Skeletal muscle satellite cell (primary cell): ENCODE results near the gene DNAJB12.
A peak's percentile ranks its signal among the peaks of the same experiment; 100 is the strongest.
"Not testable (repeated sequence)": the region's sequence is repeated elsewhere in the genome, so short reads cannot be mapped to it uniquely, and the experiment has no call there.

ENCODE experiments used
- H3K27me3 ChIP-seq: 2 replicates; pipeline ENCODE4 v1.7.0; 2013; ENCODE audit warnings: low read length; ENCODE audit not compliant: control insufficient read depth, insufficient read depth
- H3K36me3 ChIP-seq: 2 replicates; pipeline ENCODE4 v1.7.0; 2013; ENCODE audit warnings: mild to moderate bottlenecking, control low read depth, low read length; ENCODE audit not compliant: insufficient read depth
- H3K4me1 ChIP-seq: 2 replicates; pipeline ENCODE4 v1.7.0; 2013; ENCODE audit warnings: low read length; ENCODE audit not compliant: control insufficient read depth, insufficient read depth
- H3K4me2 ChIP-seq: 2 replicates; pipeline ENCODE4 v1.7.0; 2013; ENCODE audit warnings: mild to moderate bottlenecking, low read length
- H3K4me3 ChIP-seq: 2 replicates; pipeline ENCODE4 v1.7.0; 2013; ENCODE audit warnings: low read length
- H3K9ac ChIP-seq: 2 replicates; pipeline ENCODE4 v1.7.0; 2013; ENCODE audit warnings: mild to moderate bottlenecking, low read depth, low read length, moderate library complexity
- H3K9me3 ChIP-seq: replicated peaks from 2 replicates; pipeline ENCODE4 v1.7.0; 2013; ENCODE audit warnings: mild to moderate bottlenecking, control low read depth, low read length

The DNAJB12 gene

DNA sequence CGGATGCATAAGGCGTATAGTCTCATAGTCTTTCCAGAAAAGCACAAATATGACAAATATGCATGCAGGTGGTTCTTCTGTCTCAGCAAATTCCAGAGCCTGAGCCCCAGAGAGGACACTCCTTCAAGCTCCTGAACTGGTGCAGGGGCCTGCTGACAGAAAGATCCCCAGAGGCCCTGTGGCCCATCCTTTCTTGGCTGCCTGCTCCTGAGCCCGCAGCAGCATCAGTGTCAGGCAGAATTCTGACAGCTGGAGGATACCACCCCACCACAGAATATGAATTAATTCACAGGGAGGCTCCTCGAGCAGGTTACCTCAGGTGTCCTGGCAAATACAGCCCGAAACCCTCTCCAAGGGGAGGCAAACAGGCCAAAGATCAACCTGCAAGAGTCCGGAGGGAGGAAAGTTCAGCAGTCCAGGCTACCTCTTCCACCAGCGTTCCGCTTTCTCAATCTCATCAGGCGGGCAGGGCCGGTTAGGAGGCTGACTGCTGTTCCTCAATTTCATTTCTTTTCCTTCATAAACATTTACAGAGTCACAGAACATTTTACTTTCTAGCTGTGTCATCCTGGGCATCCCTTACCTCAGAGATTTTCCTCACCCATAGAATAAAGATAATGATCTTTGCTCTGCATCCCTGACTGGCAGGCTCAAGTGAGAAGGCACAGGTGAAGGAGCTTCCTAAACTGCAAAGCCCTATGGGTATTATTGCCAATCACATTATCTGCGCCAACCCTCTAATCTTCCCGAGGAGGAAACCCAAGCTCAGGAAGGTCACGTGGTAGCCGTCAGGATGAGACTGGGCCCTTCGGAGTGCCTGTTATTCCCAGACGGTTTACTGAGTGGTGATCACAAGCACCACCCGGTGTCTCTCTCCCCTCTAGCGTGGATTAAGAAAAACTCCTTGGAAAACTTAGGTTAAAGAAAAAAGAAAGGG, 1.4 kb downstream of the DNAJB12 start:
- H3K9me3 ChIP-seq: no peaks in the 10 kb centered on the region
- peak overlapping the region; percentile 98 for H3K4me3 ChIP-seq
- peaks cover 22% of the 10 kb centered on the region for H3K36me3 ChIP-seq
- H3K4me2 ChIP-seq: peak overlapping the region; percentile 83
- peak overlapping the region; percentile 99 for H3K9ac ChIP-seq
- H3K27me3 ChIP-seq: no peaks in the 10 kb centered on the region
- peaks cover 13% of the 10 kb centered on the region for H3K4me1 ChIP-seq

DNA sequence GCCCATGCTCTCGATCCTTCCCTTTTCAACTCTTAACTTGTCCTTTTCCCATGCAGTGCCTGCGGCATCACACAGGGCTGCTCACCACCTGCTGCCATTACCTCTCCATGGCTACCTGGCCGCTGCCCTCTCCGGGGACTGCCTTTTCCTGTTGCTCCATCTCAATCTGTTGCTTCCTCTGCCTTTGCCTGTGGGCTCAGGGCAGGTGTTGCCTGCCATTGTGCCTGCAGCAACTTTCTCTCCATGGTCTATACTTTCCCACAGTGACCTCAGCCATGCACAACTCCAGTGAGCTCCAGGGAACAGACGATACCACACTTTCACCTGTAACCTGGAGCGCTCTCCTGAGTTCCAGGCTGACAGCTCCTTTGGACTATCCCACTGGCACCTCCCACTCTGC, 3.2 kb downstream of the DNAJB12 start:
- Histone ChIP-seq H3K27me3 (no peaks in the 10 kb centered on the region), H3K4me2 (no peak overlapping the region), H3K9ac (no peak overlapping the region), H3K4me3 (no peak overlapping the region), H3K36me3 (peaks cover 24% of the 10 kb centered on the region), H3K9me3 (no peaks in the 10 kb centered on the region), H3K4me1 (peaks cover 13% of the 10 kb centered on the region)

DNA sequence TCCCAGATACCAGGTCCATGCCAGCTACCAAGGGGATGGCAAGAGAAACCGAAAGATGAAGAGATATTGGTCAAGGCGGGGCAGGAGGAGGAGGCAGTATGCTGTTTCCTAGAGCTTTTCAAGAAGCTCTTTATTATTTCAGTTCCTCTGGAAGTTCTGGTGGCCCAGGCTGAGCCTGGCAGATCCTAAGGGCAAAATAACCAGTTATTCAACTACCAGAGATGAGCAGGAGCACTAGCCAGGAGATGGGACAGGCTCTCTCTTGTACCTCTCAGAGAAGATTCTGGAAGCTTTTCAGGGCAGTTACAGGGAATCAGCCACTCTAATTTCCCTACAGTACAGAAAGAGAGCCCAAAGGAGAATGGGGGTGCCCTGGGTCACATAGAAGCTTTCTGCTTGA, 5.3 kb downstream of the DNAJB12 start:
- no peak overlapping the region for H3K9ac ChIP-seq
- H3K9me3 ChIP-seq: no peaks in the 10 kb centered on the region
- peaks cover 26% of the 10 kb centered on the region for H3K36me3 ChIP-seq
- H3K4me2 ChIP-seq: no peak overlapping the region
- H3K27me3 ChIP-seq: no peaks in the 10 kb centered on the region
- no peak overlapping the region for H3K4me3 ChIP-seq
- H3K4me1 ChIP-seq: peaks cover 10% of the 10 kb centered on the region

DNA sequence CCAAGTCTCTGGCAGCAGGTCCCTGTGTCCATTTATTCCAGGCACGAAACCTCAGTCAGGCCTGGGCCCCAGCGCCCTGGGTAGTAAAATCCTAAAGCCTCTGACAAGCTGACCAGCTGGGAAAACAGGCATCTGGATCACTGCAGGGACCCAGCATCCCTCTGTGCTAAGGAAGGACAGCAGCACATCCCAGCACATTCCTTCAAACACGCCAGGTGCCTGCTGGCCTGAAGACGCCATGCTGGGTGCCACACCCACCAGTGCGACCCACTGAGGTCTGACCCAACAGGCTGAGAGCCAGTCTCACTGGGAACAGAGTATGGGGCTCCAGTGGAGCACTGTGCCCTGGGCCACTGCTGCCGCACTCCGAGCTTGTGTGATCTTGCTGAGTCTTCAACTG, 6.4 kb downstream of the DNAJB12 start:
- H3K4me3 ChIP-seq: no peak overlapping the region
- no peak overlapping the region for H3K4me2 ChIP-seq
- H3K4me1 ChIP-seq: peaks cover 7% of the 10 kb centered on the region
- H3K9me3 ChIP-seq: no peaks in the 10 kb centered on the region
- H3K9ac ChIP-seq: no peak overlapping the region
- no peaks in the 10 kb centered on the region for H3K27me3 ChIP-seq
- peaks cover 33% of the 10 kb centered on the region for H3K36me3 ChIP-seq

DNA sequence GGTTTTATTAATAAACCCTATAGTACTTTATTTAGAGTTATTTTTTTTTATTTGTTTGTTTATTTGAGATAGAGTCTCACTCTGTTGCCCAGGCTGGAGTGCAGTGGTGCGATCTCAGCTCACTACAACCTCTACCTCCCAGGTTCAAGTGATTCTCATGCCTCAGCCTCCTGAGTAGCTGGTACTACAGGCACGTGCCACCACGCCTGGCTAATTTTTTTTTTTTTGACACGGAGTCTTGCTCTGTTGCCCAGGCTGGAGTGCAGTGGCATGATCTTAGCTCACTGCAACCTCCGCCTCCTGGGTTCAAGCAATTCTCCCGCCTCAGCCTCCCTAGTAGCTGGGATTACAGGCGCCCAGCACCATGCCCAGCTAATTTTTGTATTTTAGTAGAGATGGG, 8.6 kb downstream of the DNAJB12 start:
- not testable (repeated sequence) for H3K4me2 ChIP-seq, H3K9me3 ChIP-seq, H3K27me3 ChIP-seq, H3K4me1 ChIP-seq, H3K4me3 ChIP-seq, H3K9ac ChIP-seq
- H3K36me3 ChIP-seq: peaks cover 44% of the 10 kb centered on the region

DNA sequence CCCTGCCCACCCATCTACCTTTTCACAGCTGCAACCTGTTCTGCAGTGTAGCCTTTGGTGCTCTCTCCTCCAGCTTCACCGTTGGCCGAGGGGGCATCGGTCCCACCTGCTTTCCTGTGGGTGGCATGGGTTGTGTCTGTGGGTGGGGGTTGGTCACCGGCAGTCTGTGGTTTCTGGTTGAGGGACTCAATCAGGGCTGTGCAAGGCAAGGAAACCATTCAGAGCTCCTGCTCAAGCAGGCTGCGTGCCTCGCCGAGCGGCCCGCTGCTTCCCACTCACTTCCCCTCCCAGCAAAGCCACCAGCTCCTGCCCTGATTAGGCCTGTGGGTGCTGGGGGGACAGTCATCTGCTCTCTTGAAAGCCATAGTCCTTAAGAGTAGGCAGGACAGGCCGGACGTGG, 9.8 kb downstream of the DNAJB12 start:
- no peak overlapping the region for H3K4me2 ChIP-seq
- H3K9ac ChIP-seq: no peak overlapping the region
- no peaks in the 10 kb centered on the region for H3K9me3 ChIP-seq
- H3K4me3 ChIP-seq: no peak overlapping the region
- no peaks in the 10 kb centered on the region for H3K27me3 ChIP-seq
- peaks cover 53% of the 10 kb centered on the region for H3K36me3 ChIP-seq
- peaks cover 9% of the 10 kb centered on the region for H3K4me1 ChIP-seq

DNA sequence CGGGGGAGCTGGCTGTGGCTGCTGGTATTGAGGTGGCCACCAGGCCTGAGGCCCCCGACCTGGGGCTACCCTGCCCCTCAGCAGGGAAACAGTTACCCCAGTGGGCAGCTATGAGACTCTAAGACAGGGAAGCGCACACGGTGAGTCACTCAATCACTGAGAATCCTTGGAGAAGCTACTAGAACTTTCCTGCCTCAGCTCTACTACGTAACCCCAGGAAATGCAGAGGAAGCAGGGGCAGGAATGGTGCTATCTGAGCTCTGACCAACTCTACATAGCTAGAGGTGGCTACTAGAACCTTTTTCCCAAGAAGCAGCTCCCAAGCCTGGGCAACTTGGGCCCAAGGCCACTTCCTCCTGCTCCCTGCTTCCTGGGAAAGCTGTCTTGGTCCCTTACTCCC, 11.8 kb downstream of the DNAJB12 start:
- no peak overlapping the region for H3K4me3 ChIP-seq
- H3K36me3 ChIP-seq: peaks cover 42% of the 10 kb centered on the region
- H3K27me3 ChIP-seq: no peaks in the 10 kb centered on the region
- H3K9ac ChIP-seq: no peak overlapping the region
- no peaks in the 10 kb centered on the region for H3K9me3 ChIP-seq
- H3K4me2 ChIP-seq: no peak overlapping the region
- peaks cover 11% of the 10 kb centered on the region for H3K4me1 ChIP-seq

DNA sequence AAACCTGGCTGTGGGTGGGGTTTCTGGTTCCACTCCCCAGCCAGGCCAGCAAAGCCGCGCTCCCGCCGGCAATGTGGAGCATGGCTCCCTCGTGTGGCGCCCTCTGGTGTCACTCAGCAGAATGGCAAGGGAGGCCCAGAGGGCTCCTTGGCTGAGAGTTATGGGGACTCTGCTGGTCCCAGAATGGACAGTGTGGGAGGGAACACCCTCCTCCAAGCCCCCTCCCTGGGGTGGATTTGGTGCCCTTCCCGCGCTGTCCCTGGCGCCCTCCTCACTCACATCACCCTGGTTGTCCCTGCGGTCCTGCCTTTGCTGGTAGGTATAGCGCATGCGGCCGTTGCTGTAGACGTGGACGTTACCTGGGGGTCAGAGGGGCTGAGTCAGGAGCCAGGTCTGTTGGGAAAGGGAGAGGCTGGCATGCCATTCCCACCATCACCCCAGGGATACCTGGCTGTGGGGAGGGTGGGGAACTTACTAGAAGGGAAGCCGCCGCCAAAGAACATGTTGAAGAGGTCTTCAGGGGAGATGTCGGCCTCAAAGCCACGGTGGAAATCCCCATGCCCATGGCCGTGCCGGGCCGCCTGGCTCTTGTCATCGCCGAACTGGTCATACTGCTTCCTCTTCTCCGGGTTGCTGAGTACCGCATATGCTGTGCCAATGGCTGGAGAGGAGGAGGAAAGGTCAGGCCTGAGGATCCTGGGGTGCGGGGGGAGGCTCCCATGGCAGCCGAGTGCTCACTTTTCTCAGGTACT, 14.0 kb downstream of the DNAJB12 start:
- Histone ChIP-seq H3K4me3 (no peak overlapping the region), H3K9me3 (no peaks in the 10 kb centered on the region), H3K4me1 (peaks cover 32% of the 10 kb centered on the region), H3K36me3 (peaks cover 58% of the 10 kb centered on the region), H3K27me3 (no peaks in the 10 kb centered on the region), H3K4me2 (no peak overlapping the region), H3K9ac (no peak overlapping the region)

DNA sequence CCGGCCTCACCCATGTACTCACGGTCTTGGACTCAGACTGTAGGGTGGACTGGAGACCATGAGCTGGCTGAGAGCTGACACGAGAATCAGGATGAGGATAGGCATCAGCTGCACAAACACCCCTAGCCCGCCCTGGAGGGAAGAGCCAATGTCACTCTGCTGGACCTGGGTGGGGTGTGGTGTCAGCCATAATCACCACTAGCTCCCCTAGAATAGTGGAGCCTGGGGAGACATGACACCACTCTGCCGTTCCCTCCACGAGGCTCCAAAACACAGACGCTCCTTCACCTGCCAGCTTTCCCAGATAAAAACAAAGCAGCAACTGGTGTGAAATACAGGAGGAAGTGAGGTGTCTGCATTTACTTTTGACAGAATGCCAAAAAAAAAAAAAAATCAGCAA, 16.5 kb downstream of the DNAJB12 start:
- Histone ChIP-seq H3K27me3 (no peaks in the 10 kb centered on the region), H3K4me2 (no peak overlapping the region), H3K4me1 (peaks cover 56% of the 10 kb centered on the region), H3K4me3 (no peak overlapping the region), H3K36me3 (peaks cover 54% of the 10 kb centered on the region), H3K9ac (no peak overlapping the region), H3K9me3 (no peaks in the 10 kb centered on the region)

DNA sequence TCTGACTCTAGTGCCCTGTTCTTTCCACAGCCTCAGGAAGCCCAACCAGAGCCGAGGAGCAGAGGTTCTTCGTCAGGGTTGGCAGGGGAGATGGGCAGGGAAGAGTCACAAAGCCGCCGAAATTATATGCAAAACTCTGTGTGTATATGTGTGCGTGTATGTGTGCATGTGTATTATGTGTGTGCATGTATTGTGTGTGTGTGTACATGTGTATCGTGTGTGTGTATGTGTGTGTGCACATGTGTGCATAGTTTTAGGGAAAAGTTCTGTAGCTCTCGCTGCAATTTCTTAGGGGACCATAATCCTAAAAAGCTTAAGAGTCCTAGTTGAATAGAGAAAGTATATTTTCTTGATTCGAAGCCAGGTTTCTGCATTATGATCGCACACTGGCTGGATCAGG, 17.0 kb downstream of the DNAJB12 start:
- Histone ChIP-seq H3K4me1 (peaks cover 60% of the 10 kb centered on the region), H3K36me3 (peaks cover 51% of the 10 kb centered on the region), H3K4me3 (no peak overlapping the region), H3K27me3 (no peaks in the 10 kb centered on the region), H3K4me2 (no peak overlapping the region), H3K9ac (no peak overlapping the region), H3K9me3 (no peaks in the 10 kb centered on the region)

DNA sequence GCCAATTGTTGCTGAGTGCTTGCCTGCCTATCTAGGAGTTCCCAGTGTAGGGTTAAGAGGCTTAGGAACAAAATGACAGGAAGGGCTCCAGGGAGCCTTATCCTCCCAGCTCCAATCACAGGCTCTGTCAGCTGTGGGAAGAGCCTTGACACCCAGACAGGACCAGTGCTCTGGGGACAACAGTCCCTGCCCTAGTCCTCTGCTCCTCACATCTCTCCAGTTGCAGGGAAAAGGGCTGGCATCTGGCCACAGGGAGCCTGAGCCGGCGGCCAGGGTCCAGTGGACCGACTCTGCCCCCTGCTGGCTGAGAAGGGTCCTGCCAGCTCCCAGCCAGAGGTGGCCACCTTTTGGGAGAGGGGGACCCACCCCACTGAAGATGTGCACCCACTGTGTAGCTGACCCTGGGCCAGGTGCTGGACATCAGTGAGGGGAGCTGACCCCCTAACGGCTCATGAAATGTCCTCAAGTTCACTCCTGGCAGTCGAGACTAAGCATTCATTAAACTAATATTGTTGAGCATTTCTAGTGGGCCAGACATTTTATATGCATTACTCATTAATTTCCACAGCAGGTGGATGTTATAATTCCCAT, 17.6 kb downstream of the DNAJB12 start:
- H3K36me3 ChIP-seq: peaks cover 46% of the 10 kb centered on the region

More for the DNA sequence above, 17.6 kb downstream of the DNAJB12 start:
- Histone ChIP-seq H3K4me3 (peak overlapping the region; percentile 50), H3K4me1 (peaks cover 66% of the 10 kb centered on the region), H3K9ac (peak overlapping the region; percentile 90), H3K9me3 (no peaks in the 10 kb centered on the region), H3K27me3 (no peaks in the 10 kb centered on the region), H3K4me2 (peak overlapping the region; percentile 71)
